SH-SY5Y (cell line): ENCODE data around the gene B4GALT2.

ENCODE experiments used
- GATA2 ChIP-seq: IDR thresholded peaks from 2 replicates; pipeline ENCODE4 v1.6.1; 2011; ENCODE audit warnings: mild to moderate bottlenecking, low read depth, low read length
- GATA3 ChIP-seq: IDR thresholded peaks from 2 replicates; pipeline ENCODE4 v1.6.1; 2011; ENCODE audit warnings: low read depth, mild to moderate bottlenecking, low read length, moderate library complexity

GRCh38 chr1:43944860-43945259 lies 34.1 kb upstream of the B4GALT2 start:
- no peak for TF ChIP-seq GATA3
- TF ChIP-seq GATA2 = no peak
